CD4-positive, alpha-beta memory T cell (primary cell): Measurements from ENCODE around the gene C17orf50. TPM values are rescaled to one million over a fixed set of nuclear protein-coding genes. Genes with fewer than 3 reads are reported as not detected.
"Not testable (repeated sequence)": the region's sequence is repeated elsewhere in the genome, so short reads cannot be mapped to it uniquely, and the experiment has no call there.

Experiments used
- CTCF ChIA-PET: fragments of 350-600 bp; sonication (Branson Sonifier 250); formaldehyde crosslinking; loops from one replicate; lab custom pipeline; 2021; ENCODE audit warnings: inconsistent platforms; ENCODE audit not compliant: partially characterized antibody; lab: Charles Lee
- POLR2A ChIA-PET: fragments of 350-600 bp; sonication (Branson Sonifier 250); formaldehyde crosslinking; loops from one replicate; lab custom pipeline; 2021; ENCODE audit not compliant: partially characterized antibody; lab: Charles Lee
- DNase-seq, 5 donors: peaks; one replicate each; pipeline versions ENCODE4 v3.0.0 to v3.0.0-alpha.2; 2020 to 2022; ENCODE audit warnings: mixed read lengths in 1 of 5
- H3K27ac ChIP-seq: one replicate; pipeline ENCODE4 v1.7.0; 2013; ENCODE audit warnings: low read depth, low read length
- H3K27me3 ChIP-seq: 2 replicates; pipeline ENCODE4 v1.7.0; 2013; ENCODE audit warnings: mild to moderate bottlenecking, low read length, moderate library complexity; ENCODE audit not compliant: insufficient read depth
- H3K36me3 ChIP-seq: 2 replicates; pipeline ENCODE4 v1.7.0; 2013; ENCODE audit warnings: mild to moderate bottlenecking, low read length, moderate library complexity; ENCODE audit not compliant: insufficient read depth
- H3K4me1 ChIP-seq: 2 replicates; pipeline ENCODE4 v1.7.0; 2013; ENCODE audit warnings: mild to moderate bottlenecking, low read length, moderate library complexity; ENCODE audit not compliant: insufficient read depth
- H3K4me3 ChIP-seq, 2 donors: one replicate each; pipeline ENCODE4 v1.7.0; 2013; ENCODE audit warnings: low read length in 2 of 2, mild to moderate bottlenecking in 1 of 2
- H3K9me3 ChIP-seq, 2 donors: one replicate each; pipeline ENCODE4 v1.7.0; 2013; ENCODE audit warnings: low read length in 2 of 2, control low read depth in 1 of 2; ENCODE audit not compliant: control insufficient read depth in 1 of 2
- H3K27ac Mint-ChIP-seq, 7 donors: one replicate each; pipeline ENCODE4 v1.8.0; 2020 to 2021; ENCODE audit warnings: mixed read lengths in 7 of 7, mild to moderate bottlenecking in 6 of 7, inconsistent platforms in 3 of 7, moderate library complexity in 3 of 7
- H3K27me3 Mint-ChIP-seq, 2 donors: one replicate each; pipeline ENCODE4 v1.8.0; 2020 to 2021; ENCODE audit warnings: mixed read lengths in 2 of 2
- H3K36me3 Mint-ChIP-seq, 2 donors: one replicate each; pipeline ENCODE4 v1.8.0; 2020 to 2021; ENCODE audit warnings: mixed read lengths in 2 of 2, inconsistent platforms in 1 of 2, mild to moderate bottlenecking in 1 of 2
- H3K4me1 Mint-ChIP-seq, 4 donors: one replicate each; pipeline ENCODE4 v1.8.0; 2020 to 2021; ENCODE audit warnings: mixed read lengths in 4 of 4, mild to moderate bottlenecking in 1 of 4
- H3K4me3 Mint-ChIP-seq, 8 donors: one replicate each; pipeline ENCODE4 v1.8.0; 2020 to 2021; ENCODE audit warnings: mixed read lengths in 8 of 8, mild to moderate bottlenecking in 7 of 8, moderate library complexity in 6 of 8, inconsistent platforms in 3 of 8
- H3K9me3 Mint-ChIP-seq, 8 donors: one replicate each; pipeline ENCODE4 v1.8.0; 2020 to 2021; ENCODE audit warnings: mixed read lengths in 8 of 8, mild to moderate bottlenecking in 5 of 8, inconsistent platforms in 3 of 8, moderate library complexity in 1 of 8
- intact Hi-C: fragments of 100-400 bp; cut with micrococcal nuclease; formaldehyde crosslinking; loops from one replicate; pipeline ENCODE4 v1.15.1; 2023
- polyA plus RNA-seq, 2 donors: library from polyadenylated mRNA; unstranded; fragments of 300-500 nt; fragmentation: Illumina TruSeq; gene quantifications; one replicate each; pipeline ENCODE4 v1.2.3, GENCODE V29; 2021
- total RNA-seq, 2 experiments: library from RNA; stranded (reverse); gene quantifications; one replicate each; pipeline ENCODE4 v1.2.3, GENCODE V29; 2021

C17orf50 gene
- total and polyA plus RNA-seq, 4 experiments from 2014 or later: not detected

DNA sequence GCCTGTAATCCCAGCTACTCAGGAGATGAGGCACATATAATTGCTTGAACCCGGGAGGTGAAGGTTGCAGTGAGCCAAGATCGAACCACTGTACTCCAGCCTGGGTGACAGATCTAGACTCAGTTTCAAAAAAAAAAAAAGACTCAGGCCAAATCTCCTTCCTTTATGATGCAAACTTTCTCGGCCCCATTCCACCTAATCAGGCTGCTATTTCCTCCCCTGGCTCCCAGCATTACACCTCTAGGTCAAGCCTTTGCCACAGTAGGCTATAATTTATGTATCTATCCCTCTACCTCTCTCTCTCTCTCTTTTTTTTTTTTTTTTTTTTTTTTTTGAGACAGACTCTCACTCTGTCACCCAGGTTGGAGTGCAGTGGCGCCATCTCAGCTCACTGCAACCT is 9.1 kb upstream of the C17orf50 start:
- Mint-ChIP-seq H3K27me3 (peaks cover 19 to 31% of the 10 kb centered on the region in 2 donors), H3K4me3 (peak overlapping the region in 1 of 8 donors; percentile 25)
- H3K9me3 ChIP-seq, H3K27ac ChIP-seq, intact Hi-C loops, H3K36me3 ChIP-seq, H3K9me3 Mint-ChIP-seq, H3K36me3 Mint-ChIP-seq, DNase-seq, POLR2A ChIA-PET, H3K4me3 ChIP-seq, H3K4me1 Mint-ChIP-seq, H3K27ac Mint-ChIP-seq, H3K4me1 ChIP-seq: not testable (repeated sequence)
- CTCF ChIA-PET: interaction anchor here (5.6 to 6.7 kb wide), 2 partner anchors 12 to 583 kb away, joined by 27 to 61 read pairs; no protein-coding TSS in a partner anchor
- H3K27me3 ChIP-seq: peaks cover 27% of the 10 kb centered on the region

DNA sequence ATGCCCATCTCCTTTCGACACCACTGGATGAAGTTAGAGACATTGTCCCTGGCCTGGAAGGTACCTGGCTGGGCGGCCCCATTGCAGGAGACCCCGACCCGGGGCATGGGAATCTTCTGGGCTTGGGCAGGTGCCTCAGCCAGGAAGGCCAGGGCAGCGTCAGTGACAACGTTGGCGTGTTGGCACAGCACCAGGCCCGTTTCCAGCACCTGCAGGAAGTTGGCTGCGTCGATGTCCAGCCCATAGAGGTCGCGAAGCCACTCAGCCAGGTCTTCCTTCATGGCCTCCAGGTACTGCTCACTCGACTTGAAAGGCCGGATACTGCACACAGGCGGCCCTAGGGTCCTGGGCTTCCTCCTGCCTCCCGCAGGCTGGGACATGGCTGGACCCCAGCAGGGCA is 8.2 kb upstream of the C17orf50 start:
- H3K4me3 ChIP-seq: no peak overlapping the region
- POLR2A ChIA-PET: no interaction called here
- intact Hi-C loops: no loop called here
- H3K36me3 Mint-ChIP-seq: no peaks in the 10 kb centered on the region
- no peaks in the 10 kb centered on the region for H3K4me1 ChIP-seq
- H3K36me3 ChIP-seq: no peaks in the 10 kb centered on the region
- H3K27ac Mint-ChIP-seq: no peak overlapping the region
- H3K27me3 ChIP-seq: peaks cover 27% of the 10 kb centered on the region
- H3K4me3 Mint-ChIP-seq: no peak overlapping the region
- CTCF ChIA-PET: interaction anchor here (5.6 kb wide), 1 partner anchor 11 kb away, joined by 27 read pairs; no protein-coding TSS in a partner anchor
- no peaks in the 10 kb centered on the region for H3K9me3 ChIP-seq
- peaks cover 0 to 9% (median 2%) of the 10 kb centered on the region in 4 donors for H3K4me1 Mint-ChIP-seq
- H3K27ac ChIP-seq: no peak overlapping the region
- DNase-seq: no peak
- no peaks in the 10 kb centered on the region for H3K9me3 Mint-ChIP-seq
- H3K27me3 Mint-ChIP-seq: peaks cover 17 to 30% of the 10 kb centered on the region in 2 donors

DNA sequence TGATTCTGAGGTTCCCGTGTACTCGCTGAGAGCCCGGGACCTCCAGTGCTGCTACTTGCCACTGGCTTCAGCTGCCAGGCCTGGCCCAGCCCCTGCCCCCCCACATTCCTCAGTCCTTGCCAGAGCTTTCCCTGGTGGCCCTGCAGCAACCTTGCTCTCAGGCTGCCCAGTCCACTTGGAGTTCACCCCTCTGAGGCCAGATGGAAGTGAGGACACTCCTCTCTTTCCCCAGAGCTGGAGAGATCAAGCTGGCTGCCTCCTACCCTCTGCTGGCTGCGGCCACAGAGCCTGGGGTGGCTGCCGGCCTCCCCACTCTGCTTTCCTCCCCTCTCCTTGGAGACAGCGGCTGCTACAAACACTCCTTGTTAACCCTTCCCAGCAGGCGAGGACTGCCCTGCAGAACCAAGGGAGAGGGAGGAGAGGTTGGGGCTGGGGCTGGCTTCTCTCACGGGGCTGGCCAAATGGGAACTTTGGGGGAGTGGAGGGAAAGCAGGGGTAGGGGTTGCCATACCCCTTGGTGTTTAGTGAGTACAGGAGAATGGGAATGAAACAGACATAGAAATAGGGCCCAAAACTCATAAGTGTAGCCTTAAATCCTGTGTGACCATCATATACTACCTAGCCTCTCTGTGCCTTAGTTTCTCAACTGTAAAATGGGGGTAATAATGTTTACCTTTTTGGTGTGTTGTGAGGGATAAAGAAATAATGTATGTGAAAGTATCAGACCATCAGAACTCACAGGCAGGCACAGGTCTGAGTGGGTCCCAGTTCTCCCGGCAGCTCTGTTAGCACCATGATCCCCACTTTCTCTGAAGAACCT is 7.5 kb upstream of the C17orf50 start, which contains the start of gene GAS2L2:
TSS of gene GAS2L2 (minus strand) at position 295 of the 820 bp plus-strand sequence. CDS start 389 bp downstream, outside the sequence.
- no peak within 1 kb of the TSS for H3K4me3 ChIP-seq
- no peaks in the 10 kb centered on the region for H3K36me3 ChIP-seq
- H3K27me3 ChIP-seq: peaks cover 22% of the 10 kb centered on the region
- no peaks in the 10 kb centered on the region for H3K9me3 ChIP-seq
- no peaks in the 10 kb centered on the region for H3K36me3 Mint-ChIP-seq
- ChIA-PET CTCF (no interaction called here), POLR2A (no interaction called here)
- H3K4me1 ChIP-seq: no peaks in the 10 kb centered on the region
- peaks cover 0 to 9% (median 2%) of the 10 kb centered on the region in 4 donors for H3K4me1 Mint-ChIP-seq
- no peak within 1 kb of the TSS for H3K4me3 Mint-ChIP-seq
- H3K27ac ChIP-seq: no peak within 1 kb of the TSS
- no peak for DNase-seq
- intact Hi-C loops: no loop called here
- H3K27me3 Mint-ChIP-seq: peaks cover 16 to 27% of the 10 kb centered on the region in 2 donors
- no peaks in the 10 kb centered on the region for H3K9me3 Mint-ChIP-seq
- peak within 1 kb of the TSS in 1 of 7 donors; percentile 48 for H3K27ac Mint-ChIP-seq

DNA sequence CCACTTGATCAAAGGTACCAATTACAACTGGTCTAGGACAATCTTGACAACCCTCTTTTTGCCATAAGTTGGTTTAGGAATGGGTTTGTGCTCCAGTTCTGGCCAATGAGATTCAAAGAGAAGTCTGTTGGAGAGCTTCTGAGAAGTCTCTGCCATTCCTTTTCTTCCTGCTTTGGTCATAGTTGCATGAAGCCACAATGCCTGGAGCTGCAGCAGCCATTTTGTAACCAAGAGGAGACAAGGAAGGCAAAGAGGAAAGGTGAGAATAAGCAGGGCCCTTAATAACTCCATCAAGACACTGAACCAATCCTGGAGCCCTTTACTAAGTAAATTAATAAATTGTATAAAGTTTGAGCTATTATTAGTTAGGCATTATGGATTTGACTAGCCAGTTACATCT is 3.4 kb upstream of the C17orf50 start:
- Mint-ChIP-seq H3K9me3 (no peaks in the 10 kb centered on the region), H3K4me3 (no peak overlapping the region), H3K36me3 (no peaks in the 10 kb centered on the region), H3K4me1 (no peaks in the 10 kb centered on the region), H3K27ac (no peak overlapping the region), H3K27me3 (peaks cover 0 to 3% of the 10 kb centered on the region in 2 donors)
- H3K27ac ChIP-seq: no peak overlapping the region
- intact Hi-C loops: no loop called here
- no peak overlapping the region for H3K4me3 ChIP-seq
- H3K27me3 ChIP-seq: no peaks in the 10 kb centered on the region
- H3K9me3 ChIP-seq: no peaks in the 10 kb centered on the region
- ChIA-PET CTCF (interaction anchor here (1.1 to 3.7 kb wide), 5 partner anchors 10 to 144 kb away, joined by 4 to 22 read pairs (median 6); partner anchors contain the start of gene TAF15), POLR2A (no interaction called here)
- DNase-seq: no peak
- H3K36me3 ChIP-seq: no peaks in the 10 kb centered on the region
- H3K4me1 ChIP-seq: no peaks in the 10 kb centered on the region

DNA sequence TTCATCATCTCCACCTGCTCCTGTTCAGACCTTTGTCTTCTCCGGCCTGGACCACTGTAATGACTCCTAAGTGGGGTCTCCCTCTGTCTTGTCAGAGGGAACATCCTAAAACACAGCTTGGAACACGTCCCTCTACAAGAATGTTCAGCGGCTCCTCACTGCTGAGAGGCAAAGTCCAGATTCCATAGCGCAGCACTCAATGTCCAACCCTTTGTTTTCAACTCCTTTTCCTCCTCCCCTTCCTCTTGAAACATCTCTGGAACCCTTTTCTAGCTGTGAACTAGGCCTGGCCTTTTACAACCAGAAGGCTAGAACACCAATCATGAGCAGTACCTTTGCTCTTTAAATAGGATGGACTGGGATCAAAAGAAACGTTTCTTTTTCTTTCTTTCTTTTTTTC is 914 bp downstream of the C17orf50 start:
- peaks cover 1 to 8% (median 6%) of the 10 kb centered on the region in 4 donors for H3K4me1 Mint-ChIP-seq
- no peak overlapping the region for H3K4me3 Mint-ChIP-seq
- H3K27ac ChIP-seq: no peak overlapping the region
- no peaks in the 10 kb centered on the region for H3K36me3 ChIP-seq
- H3K4me3 ChIP-seq: no peak overlapping the region
- H3K36me3 Mint-ChIP-seq: no peaks in the 10 kb centered on the region
- no peak for DNase-seq
- intact Hi-C loops: no loop called here
- POLR2A ChIA-PET: no interaction called here
- H3K27me3 ChIP-seq: no peaks in the 10 kb centered on the region
- H3K4me1 ChIP-seq: peaks cover 6% of the 10 kb centered on the region
- H3K27ac Mint-ChIP-seq: peak overlapping the region in 1 of 7 donors; percentile 50
- no peaks in the 10 kb centered on the region for H3K9me3 ChIP-seq
- no peaks in the 10 kb centered on the region for H3K9me3 Mint-ChIP-seq
- no peaks in the 10 kb centered on the region for H3K27me3 Mint-ChIP-seq
- CTCF ChIA-PET: interaction anchor here (1.1 to 13.8 kb wide), 3 partner anchors 19 to 46 kb away, joined by 3 to 350 read pairs (median 4); partner anchors contain the start of gene TAF15

DNA sequence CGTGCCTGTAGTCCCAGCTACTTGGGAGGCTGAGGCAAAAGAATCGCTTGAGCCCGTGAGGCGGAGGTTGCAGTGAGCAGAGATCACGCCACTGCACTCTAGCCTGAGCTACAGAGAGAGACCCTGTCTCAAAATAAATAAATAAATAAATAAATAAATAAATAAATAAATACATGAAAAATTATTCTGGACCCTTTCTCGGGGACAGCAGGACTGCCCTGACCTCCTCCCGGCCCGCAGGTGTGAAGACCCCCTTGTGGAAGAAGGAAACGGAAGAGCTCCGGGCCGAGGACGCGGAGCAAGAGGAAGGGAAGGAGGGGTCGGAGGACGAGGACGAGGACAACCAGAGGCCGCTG is 3.1 kb downstream of the C17orf50 start:
- H3K4me1 ChIP-seq: peaks cover 6% of the 10 kb centered on the region
- peak overlapping the region; percentile 15 for H3K27ac ChIP-seq
- CTCF ChIA-PET: interaction anchor here (0.6 to 13.8 kb wide), 62 partner anchors 8 to 834 kb away, joined by 3 to 350 read pairs (median 5); partner anchors contain the start of genes AP2B1, CCT6B, MMP28 and RASL10B
- Mint-ChIP-seq H3K27me3 (no peaks in the 10 kb centered on the region), H3K4me3 (peak overlapping the region in 7 of 8 donors; percentile 86 to 96 (median 93)), H3K9me3 (no peaks in the 10 kb centered on the region), H3K36me3 (no peaks in the 10 kb centered on the region), H3K4me1 (peaks cover 1 to 13% (median 6%) of the 10 kb centered on the region in 4 donors), H3K27ac (peak overlapping the region in 2 of 7 donors; percentile 48 to 56)
- no peaks in the 10 kb centered on the region for H3K36me3 ChIP-seq
- no peak for DNase-seq
- intact Hi-C loops: loop anchor here (1.0 kb wide), 2 partner anchors 41 to 46 kb away; partner anchors contain the start of gene TAF15
- H3K4me3 ChIP-seq: peak overlapping the region in 1 of 2 donors; percentile 57
- H3K27me3 ChIP-seq: no peaks in the 10 kb centered on the region
- H3K9me3 ChIP-seq: no peaks in the 10 kb centered on the region
- POLR2A ChIA-PET: interaction anchor here (0.8 to 4.4 kb wide), 15 partner anchors 17 to 602 kb away, joined by 3 to 115 read pairs (median 4); partner anchors contain the start of genes MMP28, PEX12 and TAF15
